Measurements from ENCODE around the gene SMPD2.

The SMPD2 gene

GRCh38 chr6:109445382-109445781 is 4.9 kb downstream of the SMPD2 start:
- Histone ChIP-seq H3K9me3 (ENCODE audit: control insufficient read depth, low read length) (no peaks in the 10 kb centered on the region), H2AFZ (no peak overlapping the region), H3K36me3 (ENCODE audit: control insufficient read depth, insufficient read depth, low read length) (no peaks in the 10 kb centered on the region), H3K27ac (no peak overlapping the region), H3K27me3 (ENCODE audit: control insufficient read depth, insufficient read depth, low read length) (no peaks in the 10 kb centered on the region), H3K9ac (no peak overlapping the region), H3K4me3 (ENCODE audit: low read depth, low read length) (no peak overlapping the region), H3K4me1 (peaks cover 19% of the 10 kb centered on the region), H3K79me2 (no peaks in the 10 kb centered on the region), H3K4me2 (ENCODE audit: low read length) (no peak overlapping the region)
- no peak for TF ChIP-seq CTCF (IDR thresholded peaks at IDR 0.05)

- H3K4me2 ChIP-seq (ENCODE audit: low read length), result no peak overlapping the region
- peaks cover 19% of the 10 kb centered on the region for H3K4me1 ChIP-seq
Observed at GRCh38 chr6:109446072-109446471, 5.5 kb downstream of the SMPD2 start.

GRCh38 chr6:109446541-109446940 is 6.0 kb downstream of the SMPD2 start:
- no peak for TF ChIP-seq CTCF (IDR thresholded peaks at IDR 0.05)
- Histone ChIP-seq H3K9me3 (ENCODE audit: control insufficient read depth, low read length) (no peaks in the 10 kb centered on the region), H3K36me3 (ENCODE audit: control insufficient read depth, insufficient read depth, low read length) (no peaks in the 10 kb centered on the region), H3K79me2 (no peaks in the 10 kb centered on the region), H3K9ac (no peak overlapping the region), H3K27ac (no peak overlapping the region), H3K4me2 (ENCODE audit: low read length) (no peak overlapping the region), H3K27me3 (ENCODE audit: control insufficient read depth, insufficient read depth, low read length) (no peaks in the 10 kb centered on the region), H2AFZ (no peak overlapping the region), H3K4me3 (ENCODE audit: low read depth, low read length) (no peak overlapping the region), H3K4me1 (peaks cover 17% of the 10 kb centered on the region)

More at GRCh38 chr6:109446072-109446471, 5.5 kb downstream of the SMPD2 start:
- H3K27ac ChIP-seq, result no peak overlapping the region
- no peak overlapping the region for H3K4me3 ChIP-seq (ENCODE audit: low read depth, low read length)
- H3K9me3 ChIP-seq (ENCODE audit: control insufficient read depth, low read length), result no peaks in the 10 kb centered on the region
- no peak for TF ChIP-seq CTCF (IDR thresholded peaks at IDR 0.05)
- H3K27me3 ChIP-seq (ENCODE audit: control insufficient read depth, insufficient read depth, low read length), result no peaks in the 10 kb centered on the region
- no peaks in the 10 kb centered on the region for H3K36me3 ChIP-seq (ENCODE audit: control insufficient read depth, insufficient read depth, low read length)
- H3K79me2 ChIP-seq, result no peaks in the 10 kb centered on the region
- H3K9ac ChIP-seq, result no peak overlapping the region
- H2AFZ ChIP-seq, result no peak overlapping the region

- Histone ChIP-seq H3K9me3 (ENCODE audit: control insufficient read depth, low read length) (no peaks in the 10 kb centered on the region), H3K4me3 (ENCODE audit: low read depth, low read length) (no peak overlapping the region), H3K4me2 (ENCODE audit: low read length) (no peak overlapping the region), H3K4me1 (peaks cover 12% of the 10 kb centered on the region), H3K27ac (no peak overlapping the region), H3K9ac (no peak overlapping the region), H3K36me3 (ENCODE audit: control insufficient read depth, insufficient read depth, low read length) (no peaks in the 10 kb centered on the region), H3K79me2 (no peaks in the 10 kb centered on the region), H2AFZ (no peak overlapping the region), H3K27me3 (ENCODE audit: control insufficient read depth, insufficient read depth, low read length) (no peaks in the 10 kb centered on the region)
- no peak for TF ChIP-seq CTCF (IDR thresholded peaks at IDR 0.05)
Observed at GRCh38 chr6:109447087-109447486, 6.6 kb downstream of the SMPD2 start.

- no peak for TF ChIP-seq CTCF (IDR thresholded peaks at IDR 0.05)
- Histone ChIP-seq H3K9me3 (ENCODE audit: control insufficient read depth, low read length) (no peaks in the 10 kb centered on the region), H3K27me3 (ENCODE audit: control insufficient read depth, insufficient read depth, low read length) (no peaks in the 10 kb centered on the region), H3K9ac (no peak overlapping the region), H3K4me1 (peaks cover 4% of the 10 kb centered on the region), H2AFZ (no peak overlapping the region), H3K27ac (no peak overlapping the region), H3K4me2 (ENCODE audit: low read length) (no peak overlapping the region), H3K4me3 (ENCODE audit: low read depth, low read length) (no peak overlapping the region), H3K79me2 (no peaks in the 10 kb centered on the region), H3K36me3 (ENCODE audit: control insufficient read depth, insufficient read depth, low read length) (no peaks in the 10 kb centered on the region)
Observed at GRCh38 chr6:109447878-109448555, 7.5 kb downstream of the SMPD2 start.

Measured in parathyroid adenoma (tissue), 2 donors.